Gastroesophageal sphincter (tissue), 4 donors: ENCODE data around the gene ANKS1B. TPM values are rescaled to one million over a fixed set of nuclear protein-coding genes. Genes with fewer than 3 reads are reported as not detected.

Experiments
- ATAC-seq: fragments of 150-250 bp; one replicate; pipeline ENCODE4 v1.9.1; 2016; ENCODE audit warnings: mild to moderate bottlenecking, moderate library complexity
- H3K27ac ChIP-seq, 4 donors: fragments of 200-600 bp; sonication (generic) in 3 of 4; 1 replicate in 3 of 4; 2 replicates in 1 of 4; pipeline ENCODE4 v1.5.1; 2016 to 2019
- H3K27me3 ChIP-seq: fragments of 200-600 bp; sonication (generic); one replicate; pipeline ENCODE4 v1.5.1; 2019
- H3K36me3 ChIP-seq, 2 donors: fragments of 200-600 bp; sonication (generic); one replicate each; pipeline ENCODE4 v1.5.1; 2019; ENCODE audit warnings: control low read depth in 1 of 2
- H3K4me1 ChIP-seq, 3 donors: fragments of 200-600 bp; sonication (generic); 1 replicate in 2 of 3; 2 replicates in 1 of 3; pipeline ENCODE4 v1.5.1; 2016 to 2019; ENCODE audit warnings: control low read depth in 2 of 3
- H3K4me3 ChIP-seq, 2 donors: fragments of 200-600 bp; sonication (generic); one replicate each; pipeline ENCODE4 v1.5.1; 2019; ENCODE audit warnings: mild to moderate bottlenecking in 1 of 2, moderate library complexity in 1 of 2
- H3K9me3 ChIP-seq, 3 donors: fragments of 200-600 bp; sonication (generic); one replicate each; pipeline ENCODE4 v1.5.1; 2017 to 2019; ENCODE audit warnings: control low read depth in 2 of 3
- EP300 ChIP-seq: sonication (generic); formaldehyde crosslinking; IDR thresholded peaks from one replicate; pipeline ENCODE4 v1.6.1; 2017; ENCODE audit warnings: antibody characterized with exemption, mild to moderate bottlenecking
- POLR2A ChIP-seq, 2 donors: fragments of 450-650 bp; IDR thresholded peaks; one replicate each; pipeline ENCODE4 v1.6.1; 2017; ENCODE audit warnings: antibody characterized with exemption in 2 of 2, mild to moderate bottlenecking in 2 of 2, moderate library complexity in 1 of 2
- POLR2AphosphoS5 ChIP-seq: sonication (generic); formaldehyde crosslinking; IDR thresholded peaks from one replicate; pipeline ENCODE4 v1.6.1; 2017; ENCODE audit warnings: antibody characterized with exemption
- WGBS, 2 donors: methylation state at CpG; one replicate each; pipeline ENCODE4 v1.1.5; 2018; ENCODE audit warnings: low coverage in 1 of 2; 5-methylcytosine and 5-hydroxymethylcytosine counted together
- total RNA-seq, 4 donors: library from RNA; depleted of rRNA; stranded (reverse); fragments of >200 nt; gene quantifications; one replicate each; pipeline ENCODE4 v1.1.0, GENCODE V29; 2016
- TF ChIP-seq, protein P1 (sequence below), 4 experiments: fragments of 200-600 bp in 2 of 4; fragments of 450-650 bp in 2 of 4; sonication (generic) in 1 of 4; IDR thresholded peaks; one replicate each; pipeline ENCODE4 v1.5.1; 2017 to 2019; ENCODE audit warnings: antibody characterized with exemption in 4 of 4, mild to moderate bottlenecking in 2 of 4, moderate library complexity in 2 of 4

Gene ANKS1B
- total RNA-seq, 4 donors from 2014 or later: 9.9 to 31.1 (median 21.4) TPM

DNA sequence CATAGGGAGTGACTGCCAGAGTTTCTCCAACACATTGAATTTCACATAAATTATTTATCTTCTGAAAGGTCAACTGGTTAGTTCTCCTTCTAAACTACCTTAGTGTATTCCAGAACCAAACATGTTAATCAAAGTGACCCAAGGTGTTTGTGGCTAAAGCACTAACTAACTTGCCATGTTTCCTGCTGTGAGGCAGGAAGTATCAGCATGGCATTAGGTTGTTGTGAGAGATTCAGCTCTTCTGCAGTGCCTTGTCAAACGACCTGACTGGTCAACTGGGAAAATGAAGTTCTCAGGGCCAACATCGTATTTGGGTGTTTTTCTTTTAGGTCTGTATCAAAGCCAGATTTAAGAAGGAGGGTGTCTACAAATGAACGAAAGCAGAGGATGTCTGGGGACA is 891.6 kb downstream of the ANKS1B start:
- no peak for ATAC-seq
- H3K27ac ChIP-seq: no peak overlapping the region
- no peaks in the 10 kb centered on the region for H3K27me3 ChIP-seq
- H3K4me1 ChIP-seq: no peaks in the 10 kb centered on the region
- 50 to 60% methylated on average over 1 to 3 of the region's 3 CpGs for WGBS, 2 donors
- no peak overlapping the region for H3K4me3 ChIP-seq
- H3K9me3 ChIP-seq: no peaks in the 10 kb centered on the region
- TF ChIP-seq POLR2A (IDR thresholded peaks at IDR 0.05) (no peak), EP300 (no peak), POLR2AphosphoS5 (no peak)
- TF ChIP-seq, protein P1, sequence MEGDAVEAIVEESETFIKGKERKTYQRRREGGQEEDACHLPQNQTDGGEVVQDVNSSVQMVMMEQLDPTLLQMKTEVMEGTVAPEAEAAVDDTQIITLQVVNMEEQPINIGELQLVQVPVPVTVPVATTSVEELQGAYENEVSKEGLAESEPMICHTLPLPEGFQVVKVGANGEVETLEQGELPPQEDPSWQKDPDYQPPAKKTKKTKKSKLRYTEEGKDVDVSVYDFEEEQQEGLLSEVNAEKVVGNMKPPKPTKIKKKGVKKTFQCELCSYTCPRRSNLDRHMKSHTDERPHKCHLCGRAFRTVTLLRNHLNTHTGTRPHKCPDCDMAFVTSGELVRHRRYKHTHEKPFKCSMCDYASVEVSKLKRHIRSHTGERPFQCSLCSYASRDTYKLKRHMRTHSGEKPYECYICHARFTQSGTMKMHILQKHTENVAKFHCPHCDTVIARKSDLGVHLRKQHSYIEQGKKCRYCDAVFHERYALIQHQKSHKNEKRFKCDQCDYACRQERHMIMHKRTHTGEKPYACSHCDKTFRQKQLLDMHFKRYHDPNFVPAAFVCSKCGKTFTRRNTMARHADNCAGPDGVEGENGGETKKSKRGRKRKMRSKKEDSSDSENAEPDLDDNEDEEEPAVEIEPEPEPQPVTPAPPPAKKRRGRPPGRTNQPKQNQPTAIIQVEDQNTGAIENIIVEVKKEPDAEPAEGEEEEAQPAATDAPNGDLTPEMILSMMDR (IDR thresholded peaks at IDR 0.05): no peak
- H3K36me3 ChIP-seq: no peaks in the 10 kb centered on the region

DNA sequence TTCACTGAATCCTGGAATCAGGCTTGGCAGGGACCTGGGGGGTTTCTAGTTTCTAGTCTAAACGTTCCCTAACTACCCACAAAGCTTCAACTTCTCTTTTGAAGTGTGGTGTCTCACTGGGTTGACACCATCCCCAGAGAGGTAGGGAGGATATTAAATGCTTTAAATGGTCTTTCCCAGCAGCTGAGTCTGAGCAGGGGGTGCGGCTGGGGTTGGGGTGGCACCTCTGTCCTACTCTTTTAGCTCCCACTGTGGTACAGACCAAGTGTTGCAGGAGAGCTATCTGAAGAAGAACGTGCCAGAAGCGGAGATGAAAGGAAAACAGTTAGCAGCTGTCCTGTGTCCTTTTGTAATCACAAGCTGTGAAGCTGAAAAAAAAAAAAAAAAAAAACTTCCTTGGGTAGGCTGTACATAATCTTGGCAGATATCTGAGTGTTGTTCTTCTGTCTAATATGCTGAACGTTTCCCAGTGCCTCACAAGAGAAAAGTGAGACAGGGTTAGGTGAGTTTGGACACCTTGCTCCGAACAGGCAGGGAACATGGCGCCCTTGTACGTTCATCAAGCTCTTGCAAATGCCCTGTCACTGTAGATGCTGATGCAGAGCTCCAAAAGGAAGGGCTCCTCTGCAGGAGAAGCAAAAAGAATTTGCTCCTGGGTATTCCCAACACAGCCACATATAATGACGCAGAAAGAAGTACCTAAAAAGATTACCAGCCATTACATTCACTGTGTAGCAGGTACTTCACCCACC is 892.5 kb downstream of the ANKS1B start:
- Histone ChIP-seq H3K4me1 (no peaks in the 10 kb centered on the region), H3K27me3 (no peaks in the 10 kb centered on the region), H3K9me3 (no peaks in the 10 kb centered on the region), H3K27ac (no peak overlapping the region), H3K36me3 (no peaks in the 10 kb centered on the region), H3K4me3 (no peak overlapping the region)
- ATAC-seq: no peak
- WGBS, 2 donors: 69 to 71% methylated on average over 9 of the region's 9 CpGs
- TF ChIP-seq EP300 (no peak), POLR2AphosphoS5 (no peak), POLR2A (IDR thresholded peaks at IDR 0.05) (no peak)
- TF ChIP-seq, protein P1 (IDR thresholded peaks at IDR 0.05): no peak

DNA sequence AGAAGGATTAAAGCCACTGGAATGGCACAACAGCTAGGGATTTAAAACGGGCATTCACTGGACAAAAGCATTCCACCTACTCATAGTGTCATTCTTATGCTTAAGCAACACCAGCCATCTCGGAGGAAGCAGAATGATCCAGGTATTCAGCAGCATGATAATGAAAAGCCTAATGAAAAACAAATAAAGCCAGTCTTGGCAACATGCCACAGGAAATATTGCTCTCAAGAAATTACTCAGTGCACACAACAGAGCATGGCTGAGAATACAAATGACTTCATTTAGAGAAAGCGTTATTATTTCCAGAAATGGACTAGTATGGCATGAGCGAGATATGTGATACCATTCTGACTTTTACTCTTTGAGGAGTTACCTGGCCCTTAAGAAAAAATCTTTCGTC is 897.5 kb downstream of the ANKS1B start:
- Histone ChIP-seq H3K4me1 (no peaks in the 10 kb centered on the region), H3K9me3 (no peaks in the 10 kb centered on the region), H3K4me3 (no peak overlapping the region), H3K36me3 (peaks cover 0 to 16% of the 10 kb centered on the region in 2 donors), H3K27ac (no peak overlapping the region), H3K27me3 (no peaks in the 10 kb centered on the region)
- TF ChIP-seq POLR2AphosphoS5: no peak
- no peak for TF ChIP-seq POLR2A (IDR thresholded peaks at IDR 0.05)
- no peak for TF ChIP-seq EP300
- TF ChIP-seq, protein P1 (IDR thresholded peaks at IDR 0.05): no peak
- no peak for ATAC-seq
- 69 to 72% methylated on average over 5 of the region's 5 CpGs for WGBS, 2 donors

DNA sequence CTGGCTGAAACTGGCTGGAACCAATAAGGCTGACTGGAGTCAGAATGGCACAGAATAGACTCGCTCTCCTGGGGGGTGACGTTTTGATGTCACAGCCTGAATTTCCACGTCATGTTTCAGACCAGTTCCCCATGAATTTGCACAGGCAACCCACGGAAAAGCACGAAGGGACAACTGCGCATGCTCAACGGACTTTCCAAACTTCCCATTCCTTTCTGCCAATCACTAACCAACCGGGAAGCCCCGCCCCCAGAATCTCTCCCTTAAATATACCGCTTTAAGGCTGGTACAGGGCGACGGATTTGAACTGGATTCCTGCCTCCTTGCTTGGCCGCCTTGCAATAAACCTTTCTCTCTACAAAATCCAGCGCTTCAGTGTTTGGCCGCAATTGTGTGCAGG is 904.9 kb downstream of the ANKS1B start:
- Histone ChIP-seq H3K9me3 (no peaks in the 10 kb centered on the region), H3K27me3 (no peaks in the 10 kb centered on the region), H3K27ac (no peak overlapping the region), H3K4me1 (no peaks in the 10 kb centered on the region), H3K4me3 (no peak overlapping the region), H3K36me3 (peaks cover 0 to 14% of the 10 kb centered on the region in 2 donors)
- WGBS, 2 donors: 87 to 95% methylated on average over 3 to 13 of the region's 15 CpGs
- TF ChIP-seq POLR2A (IDR thresholded peaks at IDR 0.05) (no peak), EP300 (no peak), POLR2AphosphoS5 (no peak)
- TF ChIP-seq, protein P1 (IDR thresholded peaks at IDR 0.05): no peak
- no peak for ATAC-seq
